ENCODE data around the gene ETV7. TPM values are rescaled to one million over a fixed set of nuclear protein-coding genes. Genes with fewer than 3 reads are reported as not detected.
"Not testable (repeated sequence)": the region's sequence is repeated elsewhere in the genome, so short reads cannot be mapped to it uniquely, and the experiment has no call there.

The ETV7 gene
- total RNA-seq, 6 experiments from 2014 or later, result 0.19 to 4.6 (median 0.55) TPM; not detected in 1

- Histone ChIP-seq H3K27ac (no peak overlapping the region), H3K36me3 (no peaks in the 10 kb centered on the region), H3K4me1 (no peaks in the 10 kb centered on the region), H3K27me3 (no peaks in the 10 kb centered on the region), H3K4me3 (no peak overlapping the region), H3K9me3 (no peaks in the 10 kb centered on the region)
- ATAC-seq (no peak), DNase-seq (no peak)
- intact Hi-C loops (cut with DNase I), result loop anchor here (10.0 kb wide), 1 partner anchor 64 kb away; no protein-coding TSS in a partner anchor
- WGBS (ENCODE audit: insufficient coverage, low coverage, low lambda C conversion rate, missing lambda C conversion rate), result 38% methylated on average over 1 of the region's 1 CpG
- no peak for TF ChIP-seq POLR2A (IDR thresholded peaks at IDR 0.05)
- no peak for TF ChIP-seq CTCF (IDR thresholded peaks at IDR 0.05)
Observed at GRCh38 chr6:36368421-36368820, 19.0 kb downstream of the ETV7 start.

DNA sequence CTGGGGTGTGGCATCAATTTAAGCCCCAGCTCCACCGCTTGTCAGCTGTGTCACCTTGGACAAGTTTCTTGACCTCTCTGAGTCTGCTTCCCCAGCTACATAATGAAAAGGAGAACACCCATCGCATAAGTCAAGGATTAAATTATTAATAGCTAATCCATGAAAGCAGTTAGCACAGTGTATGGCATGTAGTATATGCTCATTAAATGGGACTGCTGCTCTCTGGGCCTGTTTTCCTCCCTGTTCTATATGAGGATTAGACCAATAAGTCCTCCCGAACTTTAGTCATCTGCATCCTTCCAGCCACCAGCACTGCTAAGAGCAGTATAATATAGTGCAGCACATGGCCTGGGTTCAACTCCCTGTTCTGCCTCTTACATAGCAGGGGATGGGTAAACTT is 19.7 kb downstream of the ETV7 start:
- Histone ChIP-seq H3K36me3 (no peaks in the 10 kb centered on the region), H3K9me3 (no peaks in the 10 kb centered on the region), H3K4me3 (no peak overlapping the region), H3K27ac (no peak overlapping the region), H3K4me1 (no peaks in the 10 kb centered on the region), H3K27me3 (no peaks in the 10 kb centered on the region)
- intact Hi-C loops (cut with DNase I), result loop anchor here (10.0 kb wide), 1 partner anchor 63 kb away; no protein-coding TSS in a partner anchor
- ATAC-seq (no peak), DNase-seq (no peak)
- WGBS (ENCODE audit: insufficient coverage, low coverage, low lambda C conversion rate, missing lambda C conversion rate), result 100% methylated on average over 3 of the region's 3 CpGs
- no peak for TF ChIP-seq POLR2A (IDR thresholded peaks at IDR 0.05)
- no peak for TF ChIP-seq CTCF (IDR thresholded peaks at IDR 0.05)

DNA sequence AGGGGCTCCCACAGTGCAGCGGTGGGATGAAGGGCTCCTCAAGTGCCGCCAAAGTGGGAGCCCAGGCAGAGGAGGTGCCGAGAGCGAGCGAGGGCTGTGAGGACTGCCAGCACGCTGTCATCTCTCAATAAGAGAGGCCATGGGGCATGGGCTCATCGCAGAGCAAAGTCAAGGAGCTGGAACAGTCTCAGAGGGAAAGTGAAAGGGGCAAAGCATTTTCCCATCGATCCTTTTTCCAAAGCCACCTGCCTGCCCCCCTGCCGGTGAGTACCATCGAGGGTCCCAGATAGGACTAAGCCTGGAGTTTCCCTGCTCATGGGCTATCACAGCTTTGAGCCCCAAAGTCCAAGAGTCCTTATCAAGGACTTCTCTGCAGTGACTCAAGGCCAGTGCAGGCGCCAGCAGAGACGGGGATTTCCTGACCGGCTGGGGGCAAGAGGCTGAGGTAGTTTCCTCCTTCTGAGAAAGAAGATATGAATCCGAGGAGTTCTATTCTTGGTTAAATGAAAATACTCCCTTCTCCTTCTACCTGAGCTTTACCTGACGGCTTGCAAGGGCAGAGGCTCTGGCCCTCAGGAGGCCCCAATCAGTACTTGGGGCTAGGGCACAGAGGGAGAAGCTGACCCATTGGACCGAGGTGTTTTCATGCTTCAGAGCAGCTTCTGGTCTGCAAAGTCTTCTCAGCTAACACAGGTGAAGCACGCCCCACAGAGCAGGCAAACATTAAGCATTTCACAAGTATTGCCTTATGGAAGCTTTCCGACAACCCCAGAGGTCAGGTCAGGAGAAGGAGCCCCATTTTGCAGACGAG is 22.6 kb downstream of the ETV7 start:
- no peaks in the 10 kb centered on the region for H3K9me3 ChIP-seq
- no peak for TF ChIP-seq CTCF (IDR thresholded peaks at IDR 0.05)
- no peak for TF ChIP-seq POLR2A (IDR thresholded peaks at IDR 0.05)
- H3K4me1 ChIP-seq, result no peaks in the 10 kb centered on the region
- no peak for ATAC-seq
- DNase-seq, result no peak
- H3K36me3 ChIP-seq, result no peaks in the 10 kb centered on the region
- H3K4me3 ChIP-seq, result no peak overlapping the region
- no peak overlapping the region for H3K27ac ChIP-seq
- 58% methylated on average over 8 of the region's 19 CpGs for WGBS (ENCODE audit: insufficient coverage, low coverage, low lambda C conversion rate, missing lambda C conversion rate)
- intact Hi-C loops (cut with DNase I), result loop anchor here (10.0 kb wide), 1 partner anchor 60 kb away; no protein-coding TSS in a partner anchor
- no peaks in the 10 kb centered on the region for H3K27me3 ChIP-seq

DNA sequence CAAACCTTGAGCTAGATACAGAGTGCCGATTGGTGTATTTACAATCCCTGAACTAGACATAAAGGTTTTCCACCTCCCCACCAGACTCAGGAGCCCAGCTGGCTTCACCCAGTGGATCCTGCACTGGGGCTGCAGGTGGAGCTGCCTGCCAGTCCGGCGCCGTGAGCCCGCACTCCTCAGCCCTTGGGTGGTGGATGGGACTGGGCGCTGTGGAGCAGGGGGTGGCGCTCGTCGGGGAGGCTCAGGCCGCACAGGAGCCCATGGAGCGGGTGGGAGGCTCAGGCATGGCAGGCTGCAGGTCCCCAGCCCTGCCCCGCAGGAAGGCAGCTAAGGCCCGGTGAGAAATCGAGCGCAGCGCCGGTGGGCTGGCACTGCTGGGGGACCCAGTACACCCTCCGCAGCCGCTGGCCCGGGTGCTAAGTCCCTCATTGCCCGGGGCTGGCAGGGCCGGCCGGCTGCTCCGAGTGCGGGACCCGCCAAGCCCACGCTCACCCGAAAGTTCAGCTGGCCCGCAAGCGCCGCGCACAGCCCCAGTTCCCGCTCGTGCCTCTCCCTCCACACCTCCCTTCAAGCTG is 23.3 kb downstream of the ETV7 start:
- not testable (repeated sequence) for H3K4me3 ChIP-seq, H3K36me3 ChIP-seq, H3K27me3 ChIP-seq, H3K27ac ChIP-seq, ATAC-seq, H3K9me3 ChIP-seq, H3K4me1 ChIP-seq, DNase-seq
- WGBS (ENCODE audit: insufficient coverage, low coverage, low lambda C conversion rate, missing lambda C conversion rate), result no CpG with 5 or more reads among the region's 34 CpGs
- intact Hi-C loops (cut with DNase I), result loop anchor here (10.0 kb wide), 1 partner anchor 59 kb away; no protein-coding TSS in a partner anchor

DNA sequence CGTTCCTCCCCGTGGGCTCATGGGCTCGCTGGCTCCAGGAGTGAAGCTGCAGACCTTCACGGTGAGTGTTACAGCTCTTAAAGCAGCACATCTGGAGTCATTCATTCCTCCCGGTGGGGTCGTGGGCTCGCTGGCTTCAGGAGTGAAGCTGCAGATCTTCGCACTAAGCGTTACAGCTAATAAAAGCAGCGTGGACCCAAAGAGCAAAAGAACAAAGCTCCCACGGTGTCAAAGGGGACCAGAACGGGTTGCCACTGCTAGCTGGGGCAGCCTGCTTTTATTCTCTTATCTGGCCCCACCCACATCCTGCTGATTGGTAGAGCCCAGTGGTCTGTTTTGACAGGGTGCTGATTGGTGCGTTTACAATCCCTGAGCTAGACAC is 24.1 kb downstream of the ETV7 start:
- not testable (repeated sequence) for H3K4me3 ChIP-seq, H3K27me3 ChIP-seq, H3K36me3 ChIP-seq, ATAC-seq, H3K27ac ChIP-seq, H3K9me3 ChIP-seq, H3K4me1 ChIP-seq, DNase-seq
- intact Hi-C loops (cut with DNase I), result loop anchor here (10.0 kb wide), 1 partner anchor 59 kb away; no protein-coding TSS in a partner anchor
- WGBS (ENCODE audit: insufficient coverage, low coverage, low lambda C conversion rate, missing lambda C conversion rate), result 80% methylated on average over 1 of the region's 13 CpGs

Data from right lobe of liver (tissue), 6 donors.